Activated gamma-delta T cell treated with Interleukin-2 at 50 U/mL for 16 hours (primary cell): ENCODE measurements around the gene UQCRC2.
"Not testable (repeated sequence)": the region's sequence is repeated elsewhere in the genome, so short reads cannot be mapped to it uniquely, and the experiment has no call there.

Source experiments
- DNase-seq: peaks from one replicate; pipeline ENCODE4 v3.0.0-alpha.2; 2020

Gene UQCRC2

GRCh38 chr16:22013486-22013885 lies 60.3 kb downstream of the UQCRC2 start:
- DNase-seq: no peak

DNA sequence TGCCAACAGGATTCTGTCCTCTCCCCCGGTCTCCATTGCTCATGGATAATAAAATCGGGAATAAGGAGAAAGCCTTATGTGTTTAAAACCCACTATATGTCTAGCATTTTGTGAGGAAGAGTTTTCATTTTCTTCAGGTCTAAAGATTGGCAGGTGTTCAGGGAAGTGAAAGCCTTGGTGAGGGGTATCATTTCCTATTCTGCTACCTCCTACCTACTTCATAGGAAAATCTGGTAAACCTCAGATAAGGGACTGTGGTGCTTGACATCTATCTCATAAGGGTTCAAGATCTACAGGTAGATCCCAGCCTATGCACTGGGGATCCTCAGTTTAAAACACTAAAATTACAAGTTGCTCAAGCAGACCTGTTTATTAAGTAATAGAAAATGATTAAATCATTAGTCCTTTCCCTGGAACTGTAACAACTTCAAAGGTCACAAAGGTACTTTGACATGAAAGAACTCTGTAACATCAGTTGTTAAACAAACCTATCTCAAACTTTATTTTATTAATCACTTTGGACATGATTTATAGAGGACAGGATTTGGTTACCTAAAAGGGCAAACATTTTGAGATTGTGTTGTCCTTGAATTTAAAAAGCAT lies 61.2 kb downstream of the UQCRC2 start:
- no peak for DNase-seq

GRCh38 chr16:22016927-22017326 lies 63.8 kb downstream of the UQCRC2 start:
- DNase-seq: no peak

- DNase-seq: no peak
Measured at GRCh38 chr16:22018559-22018958, 65.4 kb downstream of the UQCRC2 start.

- DNase-seq: no peak
Measured at GRCh38 chr16:22022151-22022550, 69.0 kb downstream of the UQCRC2 start.

- no peak for DNase-seq
Measured at GRCh38 chr16:22023505-22023904, 70.3 kb downstream of the UQCRC2 start.

- not testable (repeated sequence) for DNase-seq
Measured at GRCh38 chr16:22024785-22025184, 71.6 kb downstream of the UQCRC2 start.

GRCh38 chr16:22027633-22028032 lies 74.5 kb downstream of the UQCRC2 start:
- no peak for DNase-seq

DNA sequence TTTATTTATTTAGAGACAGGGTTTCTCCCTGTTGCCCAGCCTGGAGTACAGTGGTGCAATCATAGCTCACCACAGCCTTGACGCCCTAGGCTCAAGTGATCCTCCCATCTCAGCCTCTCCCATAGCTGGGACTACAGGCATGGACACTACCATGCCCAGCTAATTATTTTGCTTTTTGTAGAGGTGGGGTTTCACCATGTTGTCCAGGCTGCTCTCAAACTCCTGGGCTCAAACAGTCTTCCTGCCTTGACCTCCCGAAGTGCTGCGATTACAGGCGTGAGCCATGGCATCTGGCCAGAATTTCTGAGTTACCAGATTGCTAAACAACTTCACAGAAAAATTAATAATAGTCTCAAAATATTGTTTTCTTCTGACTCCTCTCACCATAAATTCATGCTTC lies 76.5 kb downstream of the UQCRC2 start:
- no peak for DNase-seq

DNA sequence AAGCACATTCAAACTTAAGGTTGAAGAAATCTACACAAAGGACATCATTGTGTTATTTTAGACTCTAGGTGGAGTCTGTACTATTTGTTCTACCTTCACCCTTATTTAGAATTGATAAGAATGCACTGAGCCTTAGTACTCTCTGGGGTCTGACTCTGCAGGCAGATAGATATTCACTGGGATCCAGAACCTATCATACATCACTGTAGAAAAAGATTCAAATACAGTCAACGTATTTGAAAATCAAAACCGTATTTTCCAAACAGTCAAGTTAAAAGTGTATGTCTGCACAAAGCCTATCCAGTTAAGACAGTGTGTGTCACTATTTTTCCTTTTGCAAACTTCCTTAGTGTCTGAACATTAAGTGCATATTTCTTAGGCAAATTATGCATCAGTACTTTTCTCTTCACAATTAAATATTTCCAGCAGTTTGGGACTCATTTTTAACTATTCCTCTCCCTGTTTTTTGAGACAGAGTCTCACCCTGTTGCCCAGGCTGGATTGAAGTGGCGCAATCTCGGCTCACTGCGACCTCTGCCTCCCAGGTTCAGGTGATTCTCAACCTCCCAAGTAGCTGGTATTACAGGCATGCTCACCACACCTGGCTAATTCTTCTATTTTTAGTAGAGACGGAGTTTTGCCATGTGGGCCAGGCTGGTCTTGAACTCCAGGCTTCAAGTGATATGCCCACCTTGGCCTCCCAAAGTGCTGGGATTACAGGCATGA lies 77.1 kb downstream of the UQCRC2 start:
- DNase-seq: no peak

DNA sequence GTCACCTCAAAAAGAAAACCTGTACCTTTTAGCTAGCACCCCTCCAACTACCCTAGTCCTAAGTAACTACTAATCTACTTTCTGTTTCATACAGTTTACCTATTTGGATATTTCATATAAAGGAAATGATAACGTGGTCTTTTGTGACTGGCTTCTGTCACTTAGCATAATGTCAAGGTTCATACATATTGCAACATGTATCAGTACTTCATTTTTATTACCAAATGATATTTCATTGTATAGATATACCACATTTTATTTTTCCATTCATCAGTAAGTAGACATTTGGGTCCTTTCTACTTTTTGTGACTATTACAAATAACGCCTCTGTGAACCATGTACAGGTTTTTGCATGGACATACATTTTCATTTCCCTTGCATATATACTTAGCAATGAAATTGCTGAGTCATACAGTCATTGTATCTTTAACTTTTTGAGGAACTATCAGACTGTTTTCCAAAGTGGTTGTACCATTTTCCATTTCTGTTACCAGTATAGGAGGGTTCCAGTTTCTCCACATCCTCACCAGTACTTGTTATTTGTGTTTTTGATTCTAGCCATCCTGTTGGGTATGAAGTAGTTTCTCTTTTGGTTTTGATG lies 78.4 kb downstream of the UQCRC2 start:
- no peak for DNase-seq
